ENCODE measurements around the gene ANKDD1B.

DNA sequence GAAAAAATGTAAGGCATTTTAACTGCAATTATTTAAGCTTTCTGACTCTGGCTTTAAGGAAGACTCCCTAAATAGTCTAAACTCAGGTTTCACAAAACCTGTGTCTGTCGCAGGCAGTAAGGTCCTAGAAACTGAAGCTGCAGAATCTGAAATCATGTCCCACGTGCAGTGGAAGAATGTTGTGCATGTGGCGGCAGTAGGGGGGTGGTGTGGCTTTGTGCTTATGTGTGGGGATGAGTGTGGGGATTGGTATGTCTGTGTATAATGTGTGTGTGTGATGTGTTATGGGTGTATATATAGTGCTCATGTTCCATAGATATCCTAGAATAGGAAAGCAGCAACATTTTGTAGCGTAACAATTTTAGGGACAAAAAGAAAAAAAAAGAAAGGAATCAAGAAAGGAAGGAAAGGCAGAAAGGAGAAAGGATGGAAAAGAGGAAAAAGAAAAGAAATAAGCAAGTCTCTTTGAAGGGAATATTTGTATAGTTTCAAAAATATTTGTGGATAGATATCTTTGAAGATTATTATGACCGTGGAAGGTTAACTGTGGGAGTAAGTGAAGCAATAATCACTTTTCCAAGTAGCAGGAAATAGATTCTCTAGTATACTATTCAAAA, 6.6 kb downstream of the ANKDD1B start:
- TF ChIP-seq, protein P1, sequence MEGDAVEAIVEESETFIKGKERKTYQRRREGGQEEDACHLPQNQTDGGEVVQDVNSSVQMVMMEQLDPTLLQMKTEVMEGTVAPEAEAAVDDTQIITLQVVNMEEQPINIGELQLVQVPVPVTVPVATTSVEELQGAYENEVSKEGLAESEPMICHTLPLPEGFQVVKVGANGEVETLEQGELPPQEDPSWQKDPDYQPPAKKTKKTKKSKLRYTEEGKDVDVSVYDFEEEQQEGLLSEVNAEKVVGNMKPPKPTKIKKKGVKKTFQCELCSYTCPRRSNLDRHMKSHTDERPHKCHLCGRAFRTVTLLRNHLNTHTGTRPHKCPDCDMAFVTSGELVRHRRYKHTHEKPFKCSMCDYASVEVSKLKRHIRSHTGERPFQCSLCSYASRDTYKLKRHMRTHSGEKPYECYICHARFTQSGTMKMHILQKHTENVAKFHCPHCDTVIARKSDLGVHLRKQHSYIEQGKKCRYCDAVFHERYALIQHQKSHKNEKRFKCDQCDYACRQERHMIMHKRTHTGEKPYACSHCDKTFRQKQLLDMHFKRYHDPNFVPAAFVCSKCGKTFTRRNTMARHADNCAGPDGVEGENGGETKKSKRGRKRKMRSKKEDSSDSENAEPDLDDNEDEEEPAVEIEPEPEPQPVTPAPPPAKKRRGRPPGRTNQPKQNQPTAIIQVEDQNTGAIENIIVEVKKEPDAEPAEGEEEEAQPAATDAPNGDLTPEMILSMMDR (IDR thresholded peaks at IDR 0.05; ENCODE audit: insufficient read depth, low read length, poor library complexity, severe bottlenecking), result no peak
- TF ChIP-seq EZH2phosphoT487 (conservative IDR thresholded peaks at IDR 0.05; ENCODE audit: low read length), result no peak

Data from SU-DHL-6 (cell line).